ENCODE measurements around the gene PIGO. TPM values are rescaled to one million over a fixed set of nuclear protein-coding genes. Genes with fewer than 3 reads are reported as not detected.

Gene PIGO
- total and polyA plus RNA-seq, 4 donors = 13.8 to 38.1 (median 20.2) TPM

GRCh38 chr9:35051069-35051967 is 45.1 kb downstream of the PIGO start:
- TF ChIP-seq, protein P1, sequence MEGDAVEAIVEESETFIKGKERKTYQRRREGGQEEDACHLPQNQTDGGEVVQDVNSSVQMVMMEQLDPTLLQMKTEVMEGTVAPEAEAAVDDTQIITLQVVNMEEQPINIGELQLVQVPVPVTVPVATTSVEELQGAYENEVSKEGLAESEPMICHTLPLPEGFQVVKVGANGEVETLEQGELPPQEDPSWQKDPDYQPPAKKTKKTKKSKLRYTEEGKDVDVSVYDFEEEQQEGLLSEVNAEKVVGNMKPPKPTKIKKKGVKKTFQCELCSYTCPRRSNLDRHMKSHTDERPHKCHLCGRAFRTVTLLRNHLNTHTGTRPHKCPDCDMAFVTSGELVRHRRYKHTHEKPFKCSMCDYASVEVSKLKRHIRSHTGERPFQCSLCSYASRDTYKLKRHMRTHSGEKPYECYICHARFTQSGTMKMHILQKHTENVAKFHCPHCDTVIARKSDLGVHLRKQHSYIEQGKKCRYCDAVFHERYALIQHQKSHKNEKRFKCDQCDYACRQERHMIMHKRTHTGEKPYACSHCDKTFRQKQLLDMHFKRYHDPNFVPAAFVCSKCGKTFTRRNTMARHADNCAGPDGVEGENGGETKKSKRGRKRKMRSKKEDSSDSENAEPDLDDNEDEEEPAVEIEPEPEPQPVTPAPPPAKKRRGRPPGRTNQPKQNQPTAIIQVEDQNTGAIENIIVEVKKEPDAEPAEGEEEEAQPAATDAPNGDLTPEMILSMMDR (IDR thresholded peaks at IDR 0.05; ENCODE audit: control extremely low read depth, extremely low read depth) = peak; percentile 25
- Histone ChIP-seq H3K9ac (ENCODE audit: insufficient read depth in 1 of 2, low read length in 2 of 2) (no peak overlapping the region), H3K4me3 (no peak overlapping the region), H3K27me3 (ENCODE audit: control insufficient read depth in 3 of 3, insufficient read depth in 3 of 3, low read length in 2 of 3) (no peaks in the 10 kb centered on the region), H3K36me3 (ENCODE audit: control insufficient read depth in 4 of 4, insufficient read depth in 4 of 4, low read length in 4 of 4) (peaks cover 16 to 40% (median 30%) of the 10 kb centered on the region in 4 donors), H3K27ac (ENCODE audit: low read depth in 1 of 2, low read length in 1 of 2) (peak overlapping the region in 1 of 2 donors; percentile 79), H3K9me3 (ENCODE audit: control insufficient read depth in 4 of 4, insufficient read depth in 3 of 4, low read length in 3 of 4) (no peaks in the 10 kb centered on the region), H3K4me1 (ENCODE audit: control insufficient read depth in 5 of 5, insufficient read depth in 5 of 5, low read length in 5 of 5) (peaks cover 0 to 4% (median 0%) of the 10 kb centered on the region in 5 donors)
- no peak for ATAC-seq (ENCODE audit: insufficient read depth, low FRiP score)
- peak; percentile 27 to 32 (median 29) for DNase-seq
- 85 to 91% methylated on average over 7 of the region's 7 CpGs for WGBS, 2 donors

DNA sequence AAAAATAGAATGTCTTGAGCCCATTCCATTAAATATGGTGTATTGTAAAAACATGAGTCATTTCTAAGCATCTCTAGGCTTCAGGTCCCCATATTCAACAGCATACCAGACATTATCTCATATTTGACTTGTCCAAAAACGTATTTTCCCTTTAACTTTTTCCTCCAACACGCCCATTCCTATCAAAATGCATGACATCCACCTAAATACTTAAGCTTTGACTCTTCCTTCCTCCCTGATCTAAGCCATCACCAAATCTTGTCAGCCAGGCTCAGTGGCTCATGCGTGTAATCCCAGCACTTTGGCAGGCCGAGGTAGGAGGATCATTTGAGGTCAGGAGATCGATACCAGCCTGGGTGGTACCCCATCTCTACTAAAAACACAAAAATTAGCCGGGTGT is 47.9 kb downstream of the PIGO start:
- Histone ChIP-seq H3K4me1 (ENCODE audit: control insufficient read depth in 5 of 5, insufficient read depth in 5 of 5, low read length in 5 of 5) (peaks cover 0 to 4% (median 0%) of the 10 kb centered on the region in 5 donors), H3K4me3 (no peak overlapping the region), H3K9ac (ENCODE audit: insufficient read depth in 1 of 2, low read length in 2 of 2) (no peak overlapping the region), H3K27me3 (ENCODE audit: control insufficient read depth in 3 of 3, insufficient read depth in 3 of 3, low read length in 2 of 3) (no peaks in the 10 kb centered on the region), H3K9me3 (ENCODE audit: control insufficient read depth in 4 of 4, insufficient read depth in 3 of 4, low read length in 3 of 4) (no peaks in the 10 kb centered on the region), H3K27ac (ENCODE audit: low read depth in 1 of 2, low read length in 1 of 2) (no peak overlapping the region), H3K36me3 (ENCODE audit: control insufficient read depth in 4 of 4, insufficient read depth in 4 of 4, low read length in 4 of 4) (peaks cover 12 to 38% (median 26%) of the 10 kb centered on the region in 4 donors)
- ATAC-seq (ENCODE audit: insufficient read depth, low FRiP score) = no peak
- 98% methylated on average over 6 of the region's 6 CpGs for WGBS, 2 donors
- TF ChIP-seq, protein P1 (IDR thresholded peaks at IDR 0.05; ENCODE audit: control extremely low read depth, extremely low read depth) = no peak
- DNase-seq = no peak

- H3K36me3 ChIP-seq (ENCODE audit: control insufficient read depth in 4 of 4, insufficient read depth in 4 of 4, low read length in 4 of 4) = peaks cover 6 to 39% (median 10%) of the 10 kb centered on the region in 4 donors
- WGBS, 2 donors = 92% methylated on average over 3 of the region's 3 CpGs
Observed at GRCh38 chr9:35044071-35044470, 52.3 kb downstream of the PIGO start.

More at GRCh38 chr9:35044071-35044470, 52.3 kb downstream of the PIGO start:
- DNase-seq = no peak
- Histone ChIP-seq H3K4me3 (no peak overlapping the region), H3K27ac (ENCODE audit: low read depth in 1 of 2, low read length in 1 of 2) (no peak overlapping the region), H3K4me1 (ENCODE audit: control insufficient read depth in 5 of 5, insufficient read depth in 5 of 5, low read length in 5 of 5) (peaks cover 0 to 1% (median 0%) of the 10 kb centered on the region in 5 donors), H3K9me3 (ENCODE audit: control insufficient read depth in 4 of 4, insufficient read depth in 3 of 4, low read length in 3 of 4) (no peaks in the 10 kb centered on the region), H3K9ac (ENCODE audit: insufficient read depth in 1 of 2, low read length in 2 of 2) (no peak overlapping the region), H3K27me3 (ENCODE audit: control insufficient read depth in 3 of 3, insufficient read depth in 3 of 3, low read length in 2 of 3) (no peaks in the 10 kb centered on the region)
- ATAC-seq (ENCODE audit: insufficient read depth, low FRiP score) = no peak
- TF ChIP-seq, protein P1 (IDR thresholded peaks at IDR 0.05; ENCODE audit: control extremely low read depth, extremely low read depth) = no peak
